ENCODE measurements around the gene GNS. TPM values are rescaled to one million over a fixed set of nuclear protein-coding genes. Genes with fewer than 3 reads are reported as not detected.

The GNS gene
- total and polyA plus RNA-seq, 3 experiments from 2014 or later, result 20.7 to 47.5 (median 21.1) TPM

DNA sequence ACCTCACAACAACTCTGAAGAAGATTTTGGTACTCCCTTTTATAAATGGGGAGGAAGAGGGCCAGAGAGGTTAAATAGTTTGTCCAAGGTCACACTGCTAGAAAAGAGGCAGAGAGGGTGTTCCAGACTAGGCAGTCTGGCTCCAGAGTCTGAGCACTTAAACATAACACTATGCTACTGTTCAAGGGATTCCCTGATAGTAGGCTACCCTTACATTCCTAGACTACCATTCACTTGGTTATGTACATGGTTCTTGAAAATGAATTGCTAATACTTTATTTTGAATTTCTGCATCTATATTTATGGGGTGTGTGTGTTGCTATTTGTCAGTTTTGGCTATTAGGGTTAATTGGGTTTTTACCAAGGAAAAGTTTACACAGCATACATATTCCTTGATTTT, 7.2 kb downstream of the GNS start:
- no peak overlapping the region for H3K4me3 ChIP-seq (ENCODE audit: low read length)
- Mint-ChIP-seq H3K27ac (peak overlapping the region in 2 of 8 donors; percentile 23 to 36), H3K9me3 (no peaks in the 10 kb centered on the region), H3K36me3 (peaks cover 3 to 63% (median 15%) of the 10 kb centered on the region in 3 donors), H3K4me3 (no peak overlapping the region), H3K27me3 (no peaks in the 10 kb centered on the region), H3K4me1 (peaks cover 21 to 41% (median 32%) of the 10 kb centered on the region in 3 donors)
- H3K4me1 ChIP-seq (ENCODE audit: insufficient read depth, low read length), result no peaks in the 10 kb centered on the region
- H3K36me3 ChIP-seq (ENCODE audit: insufficient read depth, low read length), result peaks cover 9% of the 10 kb centered on the region
- no peak overlapping the region for H3K27ac ChIP-seq (ENCODE audit: low read depth, low read length)
- ChIA-PET POLR2A (no interaction called here), CTCF (no interaction called here)
- no peaks in the 10 kb centered on the region for H3K9me3 ChIP-seq (ENCODE audit: low read length)
- H3K27me3 ChIP-seq (ENCODE audit: insufficient read depth, low read length, poor library complexity, severe bottlenecking), result no peaks in the 10 kb centered on the region
- DNase-seq, result no peak

DNA sequence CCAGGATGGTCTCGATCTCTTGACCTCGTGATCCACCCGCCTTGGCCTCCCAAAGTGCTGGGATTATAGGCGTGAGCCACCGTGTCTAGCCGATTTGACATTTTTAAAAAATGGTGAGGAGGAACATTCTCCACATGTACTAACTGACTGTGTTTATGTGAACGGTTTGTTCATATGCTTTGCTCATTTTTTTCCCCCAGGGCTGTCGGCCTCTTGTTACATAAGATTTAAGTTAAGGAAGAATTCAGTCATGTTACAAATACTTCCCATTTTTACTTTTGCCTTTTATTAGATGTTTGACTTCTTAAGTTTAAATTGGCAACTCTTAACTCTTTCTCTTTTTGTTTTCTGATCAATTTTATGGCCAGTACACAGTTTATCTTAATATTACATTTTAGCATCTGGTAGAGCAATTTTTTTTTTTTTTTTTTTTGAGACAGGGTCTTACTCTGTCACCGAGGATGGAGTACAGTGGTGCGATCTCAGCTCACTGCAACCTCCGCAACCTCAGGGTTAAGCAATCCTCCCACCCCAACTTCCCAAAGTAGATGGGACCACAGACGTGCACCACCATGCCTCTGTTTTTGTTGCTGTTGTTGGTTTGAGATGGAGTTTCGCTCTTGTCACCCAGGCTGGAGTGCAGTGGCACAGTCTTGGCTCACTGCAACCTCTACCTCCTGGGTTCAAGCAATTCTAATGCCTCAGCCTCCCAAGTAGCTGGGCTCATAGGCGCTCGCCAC, 9.6 kb downstream of the GNS start:
- H3K27ac Mint-ChIP-seq, result no peak overlapping the region
- H3K4me1 ChIP-seq (ENCODE audit: insufficient read depth, low read length), result no peaks in the 10 kb centered on the region
- no peaks in the 10 kb centered on the region for H3K9me3 Mint-ChIP-seq
- no peak for DNase-seq
- H3K36me3 ChIP-seq (ENCODE audit: insufficient read depth, low read length), result peaks cover 13% of the 10 kb centered on the region
- peaks cover 6 to 23% (median 14%) of the 10 kb centered on the region in 3 donors for H3K4me1 Mint-ChIP-seq
- no peaks in the 10 kb centered on the region for H3K9me3 ChIP-seq (ENCODE audit: low read length)
- H3K27me3 ChIP-seq (ENCODE audit: insufficient read depth, low read length, poor library complexity, severe bottlenecking), result no peaks in the 10 kb centered on the region
- H3K27ac ChIP-seq (ENCODE audit: low read depth, low read length), result no peak overlapping the region
- ChIA-PET CTCF (interaction anchor here (1.6 kb wide), 1 partner anchor 11 kb away, joined by 4 read pairs; no protein-coding TSS in a partner anchor), POLR2A (interaction anchor here (0.7 kb wide), 1 partner anchor 435 kb away, joined by 3 read pairs; no protein-coding TSS in a partner anchor)
- H3K4me3 ChIP-seq (ENCODE audit: low read length), result no peak overlapping the region
- peaks cover 3 to 76% (median 20%) of the 10 kb centered on the region in 3 donors for H3K36me3 Mint-ChIP-seq
- no peaks in the 10 kb centered on the region for H3K27me3 Mint-ChIP-seq
- no peak overlapping the region for H3K4me3 Mint-ChIP-seq

DNA sequence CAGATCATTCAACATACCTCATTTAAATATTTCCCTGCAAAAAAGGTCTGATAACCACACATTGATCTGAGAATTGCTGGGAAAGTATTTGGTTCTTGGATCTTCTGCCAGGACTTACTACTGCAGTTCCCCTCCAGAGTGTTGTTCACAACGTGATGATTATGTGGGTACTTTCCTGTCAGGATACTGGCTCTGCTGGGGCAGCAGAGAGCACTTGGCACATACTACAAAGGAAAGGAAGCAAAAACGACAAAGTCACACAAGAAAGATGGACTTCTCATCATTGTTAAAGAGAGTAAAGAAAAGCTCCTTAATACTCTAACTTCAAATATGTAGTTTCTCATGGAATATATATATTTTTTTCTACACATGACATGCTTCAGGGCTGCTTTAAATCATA, 11.5 kb downstream of the GNS start:
- ChIA-PET POLR2A (no interaction called here), CTCF (interaction anchor here (1.2 kb wide), 1 partner anchor 27 kb away, joined by 3 read pairs; no protein-coding TSS in a partner anchor)
- H3K27ac Mint-ChIP-seq, result peak overlapping the region in 2 of 8 donors; percentile 8 to 70

DNA sequence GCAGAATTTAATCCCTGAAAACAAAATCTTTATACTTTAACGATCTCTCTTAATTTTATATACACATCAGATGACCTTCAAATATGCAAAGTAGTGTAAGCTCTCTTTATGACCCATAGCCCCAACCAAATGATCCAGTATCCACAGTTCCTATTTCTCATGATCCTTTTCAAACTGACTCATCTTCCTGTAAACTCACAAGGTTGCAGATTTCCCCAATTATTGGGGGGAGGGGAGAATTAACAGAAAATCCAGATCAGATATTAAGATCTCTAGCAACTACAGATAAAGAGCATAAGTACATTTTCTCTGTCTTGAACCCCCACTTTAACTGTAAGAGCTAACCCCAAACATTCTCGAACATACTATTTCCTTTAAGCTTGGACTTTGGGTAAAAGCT, 12.5 kb downstream of the GNS start:
- peak overlapping the region in 1 of 8 donors; percentile 59 for H3K27ac Mint-ChIP-seq
- DNase-seq, result no peak
- CTCF ChIA-PET, result no interaction called here
- H3K27me3 ChIP-seq (ENCODE audit: insufficient read depth, low read length, poor library complexity, severe bottlenecking), result no peaks in the 10 kb centered on the region
- H3K4me1 ChIP-seq (ENCODE audit: insufficient read depth, low read length), result no peaks in the 10 kb centered on the region
- H3K4me1 Mint-ChIP-seq, result peaks cover 0 to 4% (median 3%) of the 10 kb centered on the region in 3 donors
- H3K27me3 Mint-ChIP-seq, result no peaks in the 10 kb centered on the region
- H3K27ac ChIP-seq (ENCODE audit: low read depth, low read length), result no peak overlapping the region
- H3K4me3 ChIP-seq (ENCODE audit: low read length), result no peak overlapping the region
- H3K36me3 Mint-ChIP-seq, result peaks cover 3 to 81% (median 24%) of the 10 kb centered on the region in 3 donors
- H3K4me3 Mint-ChIP-seq, result no peak overlapping the region
- H3K36me3 ChIP-seq (ENCODE audit: insufficient read depth, low read length), result peaks cover 30% of the 10 kb centered on the region
- no peaks in the 10 kb centered on the region for H3K9me3 Mint-ChIP-seq
- no peaks in the 10 kb centered on the region for H3K9me3 ChIP-seq (ENCODE audit: low read length)
- POLR2A ChIA-PET, result no interaction called here

More for the DNA sequence above, 11.5 kb downstream of the GNS start:
- no peak overlapping the region for H3K4me3 Mint-ChIP-seq
- Histone ChIP-seq H3K27ac (ENCODE audit: low read depth, low read length) (no peak overlapping the region), H3K4me1 (ENCODE audit: insufficient read depth, low read length) (no peaks in the 10 kb centered on the region), H3K27me3 (ENCODE audit: insufficient read depth, low read length, poor library complexity, severe bottlenecking) (no peaks in the 10 kb centered on the region), H3K4me3 (ENCODE audit: low read length) (no peak overlapping the region), H3K9me3 (ENCODE audit: low read length) (no peaks in the 10 kb centered on the region), H3K36me3 (ENCODE audit: insufficient read depth, low read length) (peaks cover 30% of the 10 kb centered on the region)
- peaks cover 0 to 6% (median 3%) of the 10 kb centered on the region in 3 donors for H3K4me1 Mint-ChIP-seq
- peaks cover 3 to 80% (median 20%) of the 10 kb centered on the region in 3 donors for H3K36me3 Mint-ChIP-seq
- no peaks in the 10 kb centered on the region for H3K9me3 Mint-ChIP-seq
- no peaks in the 10 kb centered on the region for H3K27me3 Mint-ChIP-seq
- no peak for DNase-seq

DNA sequence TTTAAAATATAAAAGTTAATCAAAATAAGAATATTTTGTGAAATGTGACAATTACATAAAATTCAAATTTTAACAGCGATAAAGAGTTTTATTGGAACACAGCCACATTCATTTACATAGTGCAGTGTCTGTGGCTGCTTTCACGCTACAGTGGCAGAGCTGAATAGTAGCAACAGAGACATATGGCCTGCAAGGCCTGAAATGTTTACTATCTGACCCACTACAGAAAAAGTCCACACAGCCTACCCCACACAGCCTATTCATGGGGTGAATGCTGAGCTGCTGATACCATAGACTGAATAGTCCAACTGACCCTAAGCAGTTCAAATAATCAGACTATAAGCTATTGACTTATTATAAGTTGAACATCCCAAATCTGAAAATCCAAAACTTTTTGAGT, 13.2 kb downstream of the GNS start:
- H3K4me1 Mint-ChIP-seq, result peaks cover 0 to 4% (median 3%) of the 10 kb centered on the region in 3 donors
- Histone ChIP-seq H3K9me3 (ENCODE audit: low read length) (no peaks in the 10 kb centered on the region), H3K27ac (ENCODE audit: low read depth, low read length) (no peak overlapping the region), H3K4me3 (ENCODE audit: low read length) (no peak overlapping the region), H3K27me3 (ENCODE audit: insufficient read depth, low read length, poor library complexity, severe bottlenecking) (no peaks in the 10 kb centered on the region), H3K36me3 (ENCODE audit: insufficient read depth, low read length) (peaks cover 26% of the 10 kb centered on the region), H3K4me1 (ENCODE audit: insufficient read depth, low read length) (no peaks in the 10 kb centered on the region)
- no peaks in the 10 kb centered on the region for H3K27me3 Mint-ChIP-seq
- ChIA-PET CTCF (no interaction called here), POLR2A (no interaction called here)
- H3K27ac Mint-ChIP-seq, result no peak overlapping the region
- peaks cover 3 to 83% (median 23%) of the 10 kb centered on the region in 3 donors for H3K36me3 Mint-ChIP-seq
- DNase-seq, result no peak
- no peak overlapping the region for H3K4me3 Mint-ChIP-seq
- H3K9me3 Mint-ChIP-seq, result no peaks in the 10 kb centered on the region

DNA sequence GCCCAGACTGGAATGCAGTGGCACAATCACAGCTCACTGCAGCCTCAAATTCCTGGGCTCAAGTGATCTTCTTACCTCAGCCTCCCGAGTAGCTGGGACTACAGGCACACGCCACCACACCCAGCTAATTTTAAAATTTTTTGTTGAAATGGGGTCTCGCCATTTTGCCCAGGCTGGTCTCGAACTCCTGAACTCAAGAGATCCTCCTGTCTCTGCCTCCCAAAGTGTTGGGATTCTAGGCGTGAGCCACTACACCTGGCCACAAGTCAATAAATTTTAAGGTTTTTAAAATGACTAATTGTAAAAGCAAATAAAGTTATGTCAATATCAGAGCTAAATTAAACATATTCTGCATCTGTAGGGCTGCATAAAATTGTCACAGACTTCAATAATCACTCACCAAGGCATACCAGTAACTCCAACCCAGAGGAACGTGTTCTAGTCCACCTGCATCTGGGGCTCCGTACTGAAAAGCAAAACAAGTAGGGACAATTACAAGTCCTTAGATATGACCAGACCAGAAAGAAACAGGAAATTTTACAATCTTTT, 13.9 kb downstream of the GNS start:
- DNase-seq, result no peak
- Mint-ChIP-seq H3K4me3 (no peak overlapping the region), H3K27me3 (no peaks in the 10 kb centered on the region), H3K4me1 (peaks cover 0 to 4% (median 3%) of the 10 kb centered on the region in 3 donors), H3K9me3 (no peaks in the 10 kb centered on the region), H3K36me3 (peaks cover 5 to 83% (median 28%) of the 10 kb centered on the region in 3 donors), H3K27ac (no peak overlapping the region)
- Histone ChIP-seq H3K27ac (ENCODE audit: low read depth, low read length) (no peak overlapping the region), H3K4me3 (ENCODE audit: low read length) (no peak overlapping the region), H3K9me3 (ENCODE audit: low read length) (no peaks in the 10 kb centered on the region), H3K27me3 (ENCODE audit: insufficient read depth, low read length, poor library complexity, severe bottlenecking) (no peaks in the 10 kb centered on the region), H3K36me3 (ENCODE audit: insufficient read depth, low read length) (peaks cover 21% of the 10 kb centered on the region), H3K4me1 (ENCODE audit: insufficient read depth, low read length) (no peaks in the 10 kb centered on the region)
- CTCF ChIA-PET, result no interaction called here
- POLR2A ChIA-PET, result no interaction called here

DNA sequence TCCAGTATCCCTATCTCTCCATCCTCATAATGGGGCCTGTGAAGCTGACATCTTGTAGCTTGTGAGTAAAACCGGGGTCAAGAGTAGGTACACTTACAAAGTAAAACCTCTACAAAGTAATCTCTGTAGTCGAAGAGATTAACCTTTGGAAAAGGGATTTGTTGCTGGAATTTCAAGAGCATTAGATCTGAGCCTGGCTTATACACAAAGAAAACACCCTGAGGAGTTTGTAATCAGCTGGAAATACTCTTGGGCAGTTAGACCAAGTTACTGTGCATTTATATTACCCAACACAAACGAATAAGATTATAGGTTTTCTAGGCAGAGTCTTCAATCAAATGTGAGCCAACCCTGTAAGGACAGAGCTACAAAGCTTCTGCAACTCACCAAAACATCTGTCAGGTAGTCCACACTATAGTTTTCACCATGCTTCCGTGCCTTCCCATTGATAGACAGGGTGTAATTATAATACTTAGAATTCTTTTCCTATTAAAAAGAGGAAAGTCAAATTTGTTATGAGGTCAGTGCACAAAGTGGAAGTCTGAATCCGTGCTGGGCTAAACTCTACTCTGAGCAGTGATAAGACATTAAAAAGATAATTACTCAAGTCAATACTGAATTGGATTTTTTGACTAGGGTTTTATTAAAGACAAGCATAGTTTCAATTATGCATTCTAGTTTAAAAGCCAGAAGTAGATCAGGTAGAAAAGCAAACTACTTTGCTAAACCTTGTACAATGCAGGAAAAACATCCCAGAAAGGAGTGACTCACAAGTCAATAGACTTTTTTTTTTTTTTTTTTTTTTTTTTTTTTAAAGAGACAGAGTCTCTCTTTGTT, 14.6 kb downstream of the GNS start:
- ChIA-PET CTCF (interaction anchor here (1.1 to 1.3 kb wide), 2 partner anchors 9 to 46 kb away, joined by 3 to 4 read pairs; no protein-coding TSS in a partner anchor), POLR2A (no interaction called here)
- Histone ChIP-seq H3K27ac (ENCODE audit: low read depth, low read length) (no peak overlapping the region), H3K4me1 (ENCODE audit: insufficient read depth, low read length) (no peaks in the 10 kb centered on the region), H3K4me3 (ENCODE audit: low read length) (no peak overlapping the region), H3K36me3 (ENCODE audit: insufficient read depth, low read length) (peaks cover 21% of the 10 kb centered on the region), H3K9me3 (ENCODE audit: low read length) (no peaks in the 10 kb centered on the region), H3K27me3 (ENCODE audit: insufficient read depth, low read length, poor library complexity, severe bottlenecking) (no peaks in the 10 kb centered on the region)
- no peaks in the 10 kb centered on the region for H3K27me3 Mint-ChIP-seq
- DNase-seq, result no peak
- no peaks in the 10 kb centered on the region for H3K9me3 Mint-ChIP-seq
- H3K36me3 Mint-ChIP-seq, result peaks cover 9 to 86% (median 31%) of the 10 kb centered on the region in 3 donors
- no peak overlapping the region for H3K4me3 Mint-ChIP-seq
- no peak overlapping the region for H3K27ac Mint-ChIP-seq
- peaks cover 0 to 4% (median 3%) of the 10 kb centered on the region in 3 donors for H3K4me1 Mint-ChIP-seq

DNA sequence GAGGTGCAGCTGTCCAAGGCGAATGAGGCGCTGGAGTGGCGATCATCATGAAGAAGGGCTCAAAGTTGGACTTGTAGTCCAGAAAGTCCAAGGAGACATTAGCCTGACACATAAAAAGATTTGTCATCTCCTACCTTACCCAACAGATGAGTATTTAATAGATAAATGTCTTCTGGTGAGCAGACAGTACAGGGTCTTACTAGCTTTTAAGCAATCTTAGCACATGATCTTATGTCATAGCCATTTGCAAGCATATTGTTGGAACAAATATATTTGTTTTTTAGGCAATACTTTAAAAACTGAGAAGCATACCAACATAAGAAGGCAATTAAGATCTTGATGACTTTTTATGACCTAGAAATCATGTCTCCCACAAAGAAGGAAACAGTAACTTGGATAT, 16.0 kb downstream of the GNS start:
- Mint-ChIP-seq H3K36me3 (peaks cover 15 to 93% (median 35%) of the 10 kb centered on the region in 3 donors), H3K4me1 (peaks cover 0 to 6% (median 5%) of the 10 kb centered on the region in 3 donors), H3K27ac (no peak overlapping the region), H3K9me3 (no peaks in the 10 kb centered on the region), H3K27me3 (no peaks in the 10 kb centered on the region), H3K4me3 (no peak overlapping the region)
- DNase-seq, result no peak
- Histone ChIP-seq H3K36me3 (ENCODE audit: insufficient read depth, low read length) (peaks cover 28% of the 10 kb centered on the region), H3K27ac (ENCODE audit: low read depth, low read length) (no peak overlapping the region), H3K9me3 (ENCODE audit: low read length) (no peaks in the 10 kb centered on the region), H3K4me1 (ENCODE audit: insufficient read depth, low read length) (no peaks in the 10 kb centered on the region), H3K4me3 (ENCODE audit: low read length) (no peak overlapping the region), H3K27me3 (ENCODE audit: insufficient read depth, low read length, poor library complexity, severe bottlenecking) (no peaks in the 10 kb centered on the region)
- ChIA-PET POLR2A (no interaction called here), CTCF (no interaction called here)
